Measurements from ENCODE around the gene HORMAD2.

HORMAD2 gene

GRCh38 chr22:30176431-30176830 lies 96.2 kb downstream of the HORMAD2 start:
- Histone ChIP-seq H3K9ac (ENCODE audit: low read depth, low read length) (no peak overlapping the region), H3K9me3 (ENCODE audit: control insufficient read depth, insufficient read depth, low read length) (no peaks in the 10 kb centered on the region)

DNA sequence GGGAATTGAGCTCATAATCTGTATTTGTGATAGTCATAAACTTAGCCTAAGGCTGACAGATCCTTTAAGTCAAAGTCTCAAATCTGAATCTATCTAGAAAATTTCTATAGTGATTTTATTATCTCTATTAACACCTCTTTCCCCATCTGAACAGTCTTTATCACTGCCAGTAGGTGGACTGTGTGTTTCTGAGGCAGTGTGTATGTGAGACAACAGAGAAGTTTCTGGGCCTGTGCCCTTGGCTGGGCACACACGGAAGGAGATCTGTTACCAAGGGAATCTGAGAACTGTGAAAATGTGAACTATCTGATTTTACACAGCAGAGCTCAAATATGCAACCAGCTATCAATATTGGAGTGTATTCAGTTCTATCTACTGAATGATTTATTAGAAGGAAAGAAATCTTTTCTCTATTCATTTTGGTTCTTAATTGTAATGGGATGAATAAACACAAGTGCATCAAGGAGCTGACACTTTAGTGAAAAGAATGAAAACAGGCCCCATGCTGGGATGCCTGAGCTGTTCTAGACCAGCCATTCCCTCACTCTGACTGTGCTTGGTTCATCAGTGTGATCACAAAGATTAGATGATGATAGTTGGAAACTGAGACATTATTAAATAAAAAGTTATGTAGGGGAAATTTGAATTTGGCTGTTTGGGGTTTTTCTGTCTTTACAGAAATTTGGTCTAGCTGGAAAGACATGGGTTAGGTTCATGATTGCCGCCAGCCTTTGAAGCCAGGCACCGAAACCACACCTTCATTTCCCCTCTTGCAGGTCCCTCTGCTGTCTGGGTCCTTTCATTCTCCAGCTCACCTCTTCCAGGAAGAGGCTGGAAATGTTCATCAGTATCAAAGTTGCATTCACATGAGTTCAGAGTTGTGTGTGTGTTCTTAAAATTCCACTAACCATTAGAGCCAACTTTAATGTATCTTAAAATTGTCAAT lies 98.2 kb downstream of the HORMAD2 start:
- 0 out of 2 replicates have a peak, but pooled peaks cover 3% of the 10 kb centered on the region for H3K4me1 ChIP-seq (ENCODE audit: insufficient read depth, low read length)
- H3K9me3 ChIP-seq (ENCODE audit: control insufficient read depth, insufficient read depth, low read length) = no peaks in the 10 kb centered on the region
- H3K9ac ChIP-seq (ENCODE audit: low read depth, low read length) = no peak overlapping the region
- no peaks in the 10 kb centered on the region for H3K36me3 ChIP-seq (ENCODE audit: insufficient read depth, low read length)

More at GRCh38 chr22:30176431-30176830, 96.2 kb downstream of the HORMAD2 start:
- Histone ChIP-seq H3K36me3 (ENCODE audit: insufficient read depth, low read length) (no peaks in the 10 kb centered on the region), H3K4me1 (ENCODE audit: insufficient read depth, low read length) (no peaks in the 10 kb centered on the region)

DNA sequence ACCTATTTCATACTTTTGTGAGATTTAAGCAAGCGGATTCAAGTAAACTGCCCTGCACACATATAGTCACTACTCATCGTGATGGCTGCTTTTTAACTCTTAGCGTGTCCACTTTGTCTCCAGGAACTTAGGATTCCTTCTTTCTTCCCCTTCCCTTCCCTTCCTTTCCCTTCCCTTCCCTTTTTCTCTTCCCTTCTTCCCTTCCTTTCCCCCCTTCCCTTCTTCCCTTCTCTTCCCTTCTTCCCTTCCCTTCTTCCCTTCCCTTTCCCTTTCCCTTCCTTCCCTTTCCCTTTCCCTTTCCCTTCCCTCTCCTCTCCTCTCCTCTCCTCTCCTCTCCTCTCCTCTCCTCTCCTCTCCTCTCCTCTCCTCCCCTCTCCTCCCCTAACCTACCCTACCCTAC lies 100.4 kb downstream of the HORMAD2 start:
- H3K4me1 ChIP-seq (ENCODE audit: insufficient read depth, low read length) = peaks cover 9% of the 10 kb centered on the region
- H3K9ac ChIP-seq (ENCODE audit: low read depth, low read length) = no peak overlapping the region
- no peaks in the 10 kb centered on the region for H3K9me3 ChIP-seq (ENCODE audit: control insufficient read depth, insufficient read depth, low read length)
- H3K36me3 ChIP-seq (ENCODE audit: insufficient read depth, low read length) = no peaks in the 10 kb centered on the region

DNA sequence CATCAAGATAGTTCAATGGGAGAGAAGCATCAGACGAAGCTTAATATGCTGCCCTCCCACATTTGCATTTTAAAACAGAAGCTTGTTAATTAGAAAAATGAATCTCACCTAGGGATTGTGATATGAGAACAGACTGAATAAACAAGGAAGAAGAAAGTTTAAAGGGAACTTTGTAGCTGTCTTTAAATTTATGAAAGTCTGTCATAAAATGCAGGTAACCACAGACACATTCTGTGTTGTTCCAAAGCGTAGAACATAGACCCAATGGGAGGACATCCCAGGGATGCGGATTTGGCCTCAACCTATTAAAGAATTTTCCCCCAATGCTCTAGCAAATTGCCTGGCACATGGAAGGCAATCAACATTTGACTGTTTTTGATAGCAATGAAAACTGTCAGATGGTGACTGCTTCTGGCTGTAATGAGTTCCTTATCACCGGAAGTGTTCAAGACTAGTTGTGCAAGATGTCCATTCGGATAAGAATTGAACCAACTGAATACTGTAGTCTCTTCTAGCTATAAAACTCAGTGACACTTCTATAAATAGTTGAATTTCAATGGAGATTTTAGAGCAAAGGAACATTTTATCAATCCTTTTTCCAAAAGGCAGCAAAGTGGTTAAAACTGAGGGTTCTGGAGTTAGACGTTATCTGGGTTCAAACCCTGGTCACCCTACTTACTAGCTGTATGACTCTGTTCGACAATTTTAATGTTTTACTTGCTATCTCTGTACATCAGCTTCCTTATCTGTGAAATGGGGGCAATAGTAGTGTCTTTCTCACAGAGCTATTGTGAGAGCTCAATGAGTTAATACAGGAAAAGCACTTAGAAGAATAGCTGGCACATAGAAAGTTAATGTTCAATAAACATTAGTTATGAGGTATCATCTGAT lies 101.4 kb downstream of the HORMAD2 start:
- no peaks in the 10 kb centered on the region for H3K9me3 ChIP-seq (ENCODE audit: control insufficient read depth, insufficient read depth, low read length)
- no peaks in the 10 kb centered on the region for H3K36me3 ChIP-seq (ENCODE audit: insufficient read depth, low read length)
- H3K9ac ChIP-seq (ENCODE audit: low read depth, low read length) = no peak overlapping the region
- H3K4me1 ChIP-seq (ENCODE audit: insufficient read depth, low read length) = peaks cover 18% of the 10 kb centered on the region

DNA sequence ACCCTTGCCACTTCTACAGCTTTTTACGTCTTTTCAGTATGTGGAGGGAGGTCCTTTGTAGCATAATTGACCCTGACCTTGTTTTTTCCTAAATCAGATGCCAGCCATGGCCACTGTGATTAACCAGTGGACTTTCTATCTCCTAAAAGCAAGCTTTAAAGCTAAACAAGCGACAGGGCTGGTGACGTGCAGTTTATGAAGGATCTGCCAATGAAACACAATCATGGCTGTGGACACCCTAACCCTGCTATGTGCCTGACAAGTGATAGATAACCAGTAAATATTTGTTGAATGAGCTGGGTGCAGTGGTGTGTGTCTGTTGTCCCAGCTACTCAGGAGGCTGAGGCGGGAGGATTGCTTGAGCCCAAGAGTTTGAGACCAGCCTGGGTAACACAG lies 102.1 kb downstream of the HORMAD2 start:
- no peak overlapping the region for H3K9ac ChIP-seq (ENCODE audit: low read depth, low read length)
- H3K36me3 ChIP-seq (ENCODE audit: insufficient read depth, low read length) = no peaks in the 10 kb centered on the region
- H3K4me1 ChIP-seq (ENCODE audit: insufficient read depth, low read length) = peaks cover 20% of the 10 kb centered on the region
- no peaks in the 10 kb centered on the region for H3K9me3 ChIP-seq (ENCODE audit: control insufficient read depth, insufficient read depth, low read length)

- Histone ChIP-seq H3K4me1 (ENCODE audit: insufficient read depth, low read length) (peaks cover 24% of the 10 kb centered on the region), H3K9me3 (ENCODE audit: control insufficient read depth, insufficient read depth, low read length) (no peaks in the 10 kb centered on the region), H3K36me3 (ENCODE audit: insufficient read depth, low read length) (no peaks in the 10 kb centered on the region), H3K9ac (ENCODE audit: low read depth, low read length) (no peak overlapping the region)
These were observed 102.6 kb downstream of the HORMAD2 start for GRCh38 chr22:30182815-30183214.

DNA sequence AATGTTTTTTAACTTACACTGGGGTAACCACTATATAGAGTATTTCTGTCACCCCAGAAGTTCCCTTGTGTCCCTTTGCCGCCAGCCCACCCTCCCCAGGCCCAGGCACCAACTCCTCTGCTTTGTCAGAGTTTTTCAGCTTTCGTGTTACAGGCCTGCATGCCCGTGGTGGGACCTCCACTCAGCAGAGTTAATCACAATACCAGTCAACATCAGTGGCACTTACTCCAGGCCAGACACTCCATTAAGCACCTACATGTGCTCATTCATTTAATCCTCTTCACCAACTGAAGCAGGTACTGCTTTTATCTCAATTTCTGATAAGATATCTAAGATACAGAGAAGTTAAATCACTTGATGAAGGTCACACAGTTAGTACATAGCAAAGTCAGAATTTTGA lies 103.0 kb downstream of the HORMAD2 start:
- Histone ChIP-seq H3K36me3 (ENCODE audit: insufficient read depth, low read length) (no peaks in the 10 kb centered on the region), H3K9me3 (ENCODE audit: control insufficient read depth, insufficient read depth, low read length) (no peaks in the 10 kb centered on the region), H3K9ac (ENCODE audit: low read depth, low read length) (no peak overlapping the region), H3K4me1 (ENCODE audit: insufficient read depth, low read length) (peaks cover 28% of the 10 kb centered on the region)

DNA sequence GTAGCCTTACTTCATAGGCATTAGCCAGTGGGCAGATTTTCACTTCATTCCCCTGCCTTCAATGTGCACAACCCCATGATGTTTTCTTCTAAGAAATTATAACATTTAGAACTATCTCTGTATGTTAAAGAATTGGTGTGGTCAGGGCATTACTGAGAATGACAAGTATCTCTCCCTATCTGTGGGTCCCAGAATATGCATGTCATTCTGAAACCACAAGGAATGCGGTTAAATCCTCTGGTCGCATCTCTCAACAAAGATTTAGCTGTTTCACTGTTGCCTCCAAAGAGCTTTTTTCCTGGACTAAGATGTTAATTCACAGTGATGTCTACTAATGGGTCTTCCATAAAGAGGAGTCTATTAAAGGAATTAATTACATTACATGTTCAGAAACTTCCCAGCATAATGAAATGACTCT lies 103.6 kb downstream of the HORMAD2 start:
- Histone ChIP-seq H3K4me1 (ENCODE audit: insufficient read depth, low read length) (peaks cover 33% of the 10 kb centered on the region), H3K36me3 (ENCODE audit: insufficient read depth, low read length) (no peaks in the 10 kb centered on the region), H3K9me3 (ENCODE audit: control insufficient read depth, insufficient read depth, low read length) (no peaks in the 10 kb centered on the region), H3K9ac (ENCODE audit: low read depth, low read length) (no peak overlapping the region)

- no peaks in the 10 kb centered on the region for H3K36me3 ChIP-seq (ENCODE audit: insufficient read depth, low read length)
- H3K9me3 ChIP-seq (ENCODE audit: control insufficient read depth, insufficient read depth, low read length) = no peaks in the 10 kb centered on the region
- H3K4me1 ChIP-seq (ENCODE audit: insufficient read depth, low read length) = peaks cover 37% of the 10 kb centered on the region
- no peak overlapping the region for H3K9ac ChIP-seq (ENCODE audit: low read depth, low read length)
These were observed 104.9 kb downstream of the HORMAD2 start for GRCh38 chr22:30185129-30185528.

GRCh38 chr22:30185549-30185948 lies 105.3 kb downstream of the HORMAD2 start:
- Histone ChIP-seq H3K36me3 (ENCODE audit: insufficient read depth, low read length) (no peaks in the 10 kb centered on the region), H3K9me3 (ENCODE audit: control insufficient read depth, insufficient read depth, low read length) (no peaks in the 10 kb centered on the region), H3K9ac (ENCODE audit: low read depth, low read length) (no peak overlapping the region), H3K4me1 (ENCODE audit: insufficient read depth, low read length) (peaks cover 37% of the 10 kb centered on the region)

GRCh38 chr22:30186041-30186440 lies 105.8 kb downstream of the HORMAD2 start:
- peaks cover 37% of the 10 kb centered on the region for H3K4me1 ChIP-seq (ENCODE audit: insufficient read depth, low read length)

GRCh38 chr22:30186510-30186909 lies 106.2 kb downstream of the HORMAD2 start:
- no peak overlapping the region for H3K9ac ChIP-seq (ENCODE audit: low read depth, low read length)
- H3K9me3 ChIP-seq (ENCODE audit: control insufficient read depth, insufficient read depth, low read length) = no peaks in the 10 kb centered on the region
- no peaks in the 10 kb centered on the region for H3K36me3 ChIP-seq (ENCODE audit: insufficient read depth, low read length)
- peaks cover 37% of the 10 kb centered on the region for H3K4me1 ChIP-seq (ENCODE audit: insufficient read depth, low read length)

More at GRCh38 chr22:30186041-30186440, 105.8 kb downstream of the HORMAD2 start:
- Histone ChIP-seq H3K36me3 (ENCODE audit: insufficient read depth, low read length) (no peaks in the 10 kb centered on the region), H3K9me3 (ENCODE audit: control insufficient read depth, insufficient read depth, low read length) (no peaks in the 10 kb centered on the region), H3K9ac (ENCODE audit: low read depth, low read length) (no peak overlapping the region)

DNA sequence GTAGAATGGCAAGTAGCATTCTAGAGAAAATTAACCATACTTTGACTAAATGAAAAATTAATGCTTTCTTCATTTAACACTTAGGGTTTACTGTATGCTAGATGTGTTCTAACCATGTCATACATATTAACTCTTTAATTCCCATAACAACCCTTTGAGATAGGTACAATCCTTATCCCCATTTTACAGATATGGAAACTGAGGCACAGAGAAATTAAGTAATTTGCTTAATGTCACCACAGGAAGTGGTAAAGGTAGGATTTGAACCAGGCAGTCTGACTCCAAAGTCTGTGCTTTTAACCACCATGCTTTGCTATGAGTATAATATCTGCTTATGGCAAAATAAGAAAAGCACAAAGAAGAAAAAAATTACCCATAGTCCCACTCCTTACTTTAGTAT lies 106.8 kb downstream of the HORMAD2 start:
- Histone ChIP-seq H3K4me1 (ENCODE audit: insufficient read depth, low read length) (peaks cover 41% of the 10 kb centered on the region), H3K36me3 (ENCODE audit: insufficient read depth, low read length) (no peaks in the 10 kb centered on the region), H3K9me3 (ENCODE audit: control insufficient read depth, insufficient read depth, low read length) (no peaks in the 10 kb centered on the region), H3K9ac (ENCODE audit: low read depth, low read length) (no peak overlapping the region)

GRCh38 chr22:30187529-30188407 lies 107.5 kb downstream of the HORMAD2 start:
- H3K9ac ChIP-seq (ENCODE audit: low read depth, low read length) = no peak overlapping the region
- no peaks in the 10 kb centered on the region for H3K36me3 ChIP-seq (ENCODE audit: insufficient read depth, low read length)
- H3K4me1 ChIP-seq (ENCODE audit: insufficient read depth, low read length) = peaks cover 45% of the 10 kb centered on the region
- H3K9me3 ChIP-seq (ENCODE audit: control insufficient read depth, insufficient read depth, low read length) = no peaks in the 10 kb centered on the region
